ENCODE results near the gene BAD.
A peak's percentile ranks its signal among the peaks of the same experiment; 100 is the strongest.

BAD gene

GRCh38 chr11:64321026-64321425 is 36.6 kb upstream of the BAD start:
- TF ChIP-seq, protein P1, sequence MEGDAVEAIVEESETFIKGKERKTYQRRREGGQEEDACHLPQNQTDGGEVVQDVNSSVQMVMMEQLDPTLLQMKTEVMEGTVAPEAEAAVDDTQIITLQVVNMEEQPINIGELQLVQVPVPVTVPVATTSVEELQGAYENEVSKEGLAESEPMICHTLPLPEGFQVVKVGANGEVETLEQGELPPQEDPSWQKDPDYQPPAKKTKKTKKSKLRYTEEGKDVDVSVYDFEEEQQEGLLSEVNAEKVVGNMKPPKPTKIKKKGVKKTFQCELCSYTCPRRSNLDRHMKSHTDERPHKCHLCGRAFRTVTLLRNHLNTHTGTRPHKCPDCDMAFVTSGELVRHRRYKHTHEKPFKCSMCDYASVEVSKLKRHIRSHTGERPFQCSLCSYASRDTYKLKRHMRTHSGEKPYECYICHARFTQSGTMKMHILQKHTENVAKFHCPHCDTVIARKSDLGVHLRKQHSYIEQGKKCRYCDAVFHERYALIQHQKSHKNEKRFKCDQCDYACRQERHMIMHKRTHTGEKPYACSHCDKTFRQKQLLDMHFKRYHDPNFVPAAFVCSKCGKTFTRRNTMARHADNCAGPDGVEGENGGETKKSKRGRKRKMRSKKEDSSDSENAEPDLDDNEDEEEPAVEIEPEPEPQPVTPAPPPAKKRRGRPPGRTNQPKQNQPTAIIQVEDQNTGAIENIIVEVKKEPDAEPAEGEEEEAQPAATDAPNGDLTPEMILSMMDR (IDR thresholded peaks at IDR 0.05; ENCODE audit: control extremely low read depth, extremely low read depth, low read depth, missing control alignments): no peak
- no peak for DNase-seq (ENCODE audit: extremely low spot score)
- ChIA-PET POLR2A (no interaction called here), CTCF (interaction anchor here (1.8 kb wide), 1 partner anchor 35 kb away, joined by 4 read pairs; no protein-coding TSS in a partner anchor)

GRCh38 chr11:64320556-64320955 is 36.1 kb upstream of the BAD start:
- TF ChIP-seq, protein P1 (IDR thresholded peaks at IDR 0.05; ENCODE audit: control extremely low read depth, extremely low read depth, low read depth, missing control alignments): no peak
- no peak for DNase-seq (ENCODE audit: extremely low spot score)
- ChIA-PET CTCF (no interaction called here), POLR2A (no interaction called here)

GRCh38 chr11:64318766-64319761 is 34.6 kb upstream of the BAD start:
- TF ChIP-seq, protein P1 (IDR thresholded peaks at IDR 0.05; ENCODE audit: control extremely low read depth, extremely low read depth, low read depth, missing control alignments): no peak
- ChIA-PET POLR2A (interaction anchor here (1.6 to 2.2 kb wide), 3 partner anchors 13 to 16 kb away, joined by 10 to 18 read pairs (median 18); partner anchors contain the start of gene ESRRA), CTCF (interaction anchor here (1.7 to 4.5 kb wide), 6 partner anchors 13 to 41 kb away, joined by 9 to 71 read pairs (median 24); partner anchors contain the start of genes ESRRA and RPS6KA4)
- DNase-seq (ENCODE audit: extremely low spot score): no peak

DNA sequence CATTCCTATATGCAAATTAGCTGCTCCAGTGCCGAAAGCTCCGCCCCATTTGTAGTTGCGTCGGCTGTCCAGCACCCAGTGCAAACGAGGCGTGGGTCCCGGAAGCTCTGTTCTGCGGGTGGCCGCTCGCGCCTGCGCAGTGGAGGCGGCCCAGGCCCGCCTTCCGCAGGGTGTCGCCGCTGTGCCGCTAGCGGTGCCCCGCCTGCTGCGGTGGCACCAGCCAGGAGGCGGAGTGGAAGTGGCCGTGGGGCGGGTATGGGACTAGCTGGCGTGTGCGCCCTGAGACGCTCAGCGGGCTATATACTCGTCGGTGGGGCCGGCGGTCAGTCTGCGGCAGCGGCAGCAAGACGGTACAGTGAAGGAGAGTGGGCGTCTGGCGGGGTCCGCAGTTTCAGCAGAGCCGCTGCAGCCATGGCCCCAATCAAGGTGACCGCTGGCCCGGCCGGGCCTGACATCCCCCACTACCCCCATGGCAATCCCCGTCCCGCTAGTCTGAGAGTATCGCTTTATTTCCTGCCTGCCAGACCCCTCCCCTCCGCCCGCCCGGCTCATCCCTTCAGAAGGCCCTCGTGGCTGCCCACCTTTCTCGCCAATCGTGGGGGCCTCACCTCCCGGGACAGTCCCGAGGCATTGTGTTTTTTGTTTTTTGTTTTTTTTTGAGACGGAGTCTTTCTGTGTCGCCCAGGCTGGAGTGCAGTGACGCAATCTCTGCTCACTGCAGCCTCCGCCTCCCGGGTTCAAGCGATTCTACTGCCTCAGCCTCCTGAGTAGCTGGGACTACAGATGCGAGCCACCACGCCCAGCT is 33.7 kb upstream of the BAD start, which contains the start of gene PRDX5:
PRDX5 (plus strand) TSS at position 161 of the 805 bp plus-strand sequence; CDS start at position 256, 95 bp downstream.
- POLR2A ChIA-PET: interaction anchor here (0.5 to 2.2 kb wide), 15 partner anchors 9 to 141 kb away, joined by 3 to 18 read pairs (median 6); partner anchors contain the start of genes ESRRA, FKBP2, STIP1 and VEGFB
- TF ChIP-seq, protein P1 (IDR thresholded peaks at IDR 0.05; ENCODE audit: control extremely low read depth, extremely low read depth, low read depth, missing control alignments): peak; percentile 63
- DNase-seq (ENCODE audit: extremely low spot score): peak; percentile 97
- CTCF ChIA-PET: interaction anchor here (0.7 to 4.5 kb wide), 18 partner anchors 9 to 165 kb away, joined by 3 to 71 read pairs (median 6); partner anchors contain the start of genes CCDC88B, ESRRA and RPS6KA4

- CTCF ChIA-PET: interaction anchor here (0.7 to 4.5 kb wide), 18 partner anchors 10 to 165 kb away, joined by 3 to 71 read pairs (median 6); partner anchors contain the start of genes CCDC88B, ESRRA and RPS6KA4
- TF ChIP-seq, protein P1 (IDR thresholded peaks at IDR 0.05; ENCODE audit: control extremely low read depth, extremely low read depth, low read depth, missing control alignments): no peak
- POLR2A ChIA-PET: interaction anchor here (0.5 to 2.2 kb wide), 16 partner anchors 8 to 140 kb away, joined by 3 to 18 read pairs (median 6); partner anchors contain the start of genes ESRRA, FKBP2, STIP1 and VEGFB
- peak; percentile 93 for DNase-seq (ENCODE audit: extremely low spot score)
Measured at GRCh38 chr11:64317325-64317960, 33.0 kb upstream of the BAD start, which contains the start of gene TRMT112. Gene TRMT112 (minus strand): TSS chr11:64317559. CDS start chr11:64317526, 33 bp downstream.

All from GM10248 (cell line).